HG03571 (cell line): Measurements from ENCODE around the gene ACBD7.

Experiments used
- ATAC-seq: cut with Tn5 transposase; IDR thresholded peaks from one replicate; pipeline ENCODE4 v1.9.1; 2021; ENCODE audit not compliant: unreplicated experiment

Gene ACBD7

GRCh38 chr10:15092855-15093408 is 4.4 kb upstream of the ACBD7 start:
- ATAC-seq, result no peak

- no peak for ATAC-seq
These were observed 2.8 kb upstream of the ACBD7 start for GRCh38 chr10:15091418-15091817.

GRCh38 chr10:15084502-15084922 is 4.1 kb downstream of the ACBD7 start:
- ATAC-seq, result no peak

GRCh38 chr10:15083674-15084501 is 4.7 kb downstream of the ACBD7 start:
- ATAC-seq, result no peak

- no peak for ATAC-seq
These were observed 13.2 kb downstream of the ACBD7 start for GRCh38 chr10:15075421-15075820.

- ATAC-seq, result no peak
These were observed 16.2 kb downstream of the ACBD7 start for GRCh38 chr10:15072358-15072757.

GRCh38 chr10:15069230-15069629 is 19.3 kb downstream of the ACBD7 start:
- no peak for ATAC-seq

- ATAC-seq, result no peak
These were observed 19.8 kb downstream of the ACBD7 start for GRCh38 chr10:15068802-15069201.

GRCh38 chr10:15067154-15067553 is 21.4 kb downstream of the ACBD7 start:
- ATAC-seq, result no peak

- no peak for ATAC-seq
These were observed 27.9 kb downstream of the ACBD7 start for GRCh38 chr10:15060638-15061037.

GRCh38 chr10:15059914-15060313 is 28.7 kb downstream of the ACBD7 start:
- no peak for ATAC-seq

GRCh38 chr10:15058689-15059088 is 29.9 kb downstream of the ACBD7 start:
- no peak for ATAC-seq

GRCh38 chr10:15053061-15053460 is 35.5 kb downstream of the ACBD7 start:
- ATAC-seq, result no peak

GRCh38 chr10:15052121-15052520 is 36.5 kb downstream of the ACBD7 start:
- no peak for ATAC-seq

- ATAC-seq, result no peak
These were observed 39.0 kb downstream of the ACBD7 start for GRCh38 chr10:15049533-15049932.

- ATAC-seq, result no peak
These were observed 42.0 kb downstream of the ACBD7 start for GRCh38 chr10:15046626-15047025.

GRCh38 chr10:15045380-15045779 is 43.2 kb downstream of the ACBD7 start:
- no peak for ATAC-seq

- no peak for ATAC-seq
These were observed 44.9 kb downstream of the ACBD7 start, which contains the start of gene OLAH for GRCh38 chr10:15043674-15044073. OLAH (plus strand) TSS chr10:15043943; CDS start chr10:15047289, 3,346 bp downstream.

GRCh38 chr10:15038416-15038815 is 50.2 kb downstream of the ACBD7 start:
- no peak for ATAC-seq

- ATAC-seq, result no peak
These were observed 50.9 kb downstream of the ACBD7 start for GRCh38 chr10:15037691-15038090.

- ATAC-seq, result no peak
These were observed 52.9 kb downstream of the ACBD7 start for GRCh38 chr10:15035385-15036301.
